ENCODE results near the gene FNDC3B. TPM values are rescaled to one million over a fixed set of nuclear protein-coding genes. Genes with fewer than 3 reads are reported as not detected.

The FNDC3B gene
- total RNA-seq, 2 donors from 2014 or later = 80.6 to 107 TPM

DNA sequence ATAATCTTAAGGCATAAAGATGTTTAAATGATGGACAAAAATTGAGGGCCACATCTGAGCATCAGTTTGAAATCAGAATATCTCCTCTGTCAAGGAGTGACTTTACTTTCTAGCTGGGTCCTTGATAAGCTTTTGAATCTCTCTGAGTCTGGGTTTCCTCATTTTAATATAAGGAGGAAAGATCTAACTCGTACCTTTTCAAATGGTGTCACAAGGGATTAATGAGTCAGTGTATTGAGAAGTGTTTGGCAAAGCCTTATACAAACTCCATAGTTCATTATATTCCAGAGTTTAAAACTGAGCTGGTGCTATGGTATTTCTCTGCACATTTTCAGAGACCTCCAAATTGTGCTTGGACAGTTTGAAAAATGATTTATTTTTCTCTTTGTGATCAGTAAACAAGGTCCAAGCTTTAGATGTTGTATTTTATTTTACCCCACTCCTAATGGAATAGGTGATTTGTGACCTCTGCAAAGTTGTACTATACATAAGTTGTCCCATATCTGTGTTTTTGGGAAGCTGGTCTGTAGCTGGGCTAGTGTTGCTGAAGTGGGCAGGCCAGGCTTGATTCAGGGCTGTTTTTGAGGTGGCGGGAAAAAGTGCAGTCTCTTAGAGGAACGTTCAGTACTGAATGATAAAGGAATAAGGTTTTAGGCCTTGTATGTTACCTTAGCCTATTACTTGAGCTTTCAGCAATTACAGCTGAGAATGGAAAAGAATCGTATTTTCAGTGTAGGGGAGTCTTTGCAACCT is 5.6 kb downstream of the FNDC3B start:
- Mint-ChIP-seq H3K4me3 (no peak overlapping the region), H3K4me1 (peaks cover 50% of the 10 kb centered on the region), H3K9me3 (no peaks in the 10 kb centered on the region), H3K36me3 (ENCODE audit: low read depth) (peaks cover 20% of the 10 kb centered on the region), H3K27ac (peak overlapping the region; percentile 67), H3K27me3 (ENCODE audit: insufficient read depth) (no peaks in the 10 kb centered on the region)
- Histone ChIP-seq H3K4me3 (ENCODE audit: low read length) (peak overlapping the region; percentile 61), H3K36me3 (ENCODE audit: control insufficient read depth, insufficient read depth, low read length) (peaks cover 48% of the 10 kb centered on the region), H3K27ac (ENCODE audit: low read depth, low read length) (no peak overlapping the region), H3K4me1 (ENCODE audit: control insufficient read depth, insufficient read depth, low read length) (peaks cover 21% of the 10 kb centered on the region), H3K27me3 (ENCODE audit: control insufficient read depth, insufficient read depth, low read length, poor library complexity, severe bottlenecking) (no peaks in the 10 kb centered on the region), H3K9ac (ENCODE audit: extremely low read depth, low read length, poor library complexity, severe bottlenecking) (no peak overlapping the region), H3K9me3 (ENCODE audit: control insufficient read depth, low read length) (no peaks in the 10 kb centered on the region)
- no peak for DNase-seq
- 81 to 87% methylated on average over 2 to 4 of the region's 4 CpGs for WGBS, 2 experiments (ENCODE audit: insufficient coverage in 1 of 2, insufficient read length in 1 of 2)
- TF ChIP-seq, protein P1, sequence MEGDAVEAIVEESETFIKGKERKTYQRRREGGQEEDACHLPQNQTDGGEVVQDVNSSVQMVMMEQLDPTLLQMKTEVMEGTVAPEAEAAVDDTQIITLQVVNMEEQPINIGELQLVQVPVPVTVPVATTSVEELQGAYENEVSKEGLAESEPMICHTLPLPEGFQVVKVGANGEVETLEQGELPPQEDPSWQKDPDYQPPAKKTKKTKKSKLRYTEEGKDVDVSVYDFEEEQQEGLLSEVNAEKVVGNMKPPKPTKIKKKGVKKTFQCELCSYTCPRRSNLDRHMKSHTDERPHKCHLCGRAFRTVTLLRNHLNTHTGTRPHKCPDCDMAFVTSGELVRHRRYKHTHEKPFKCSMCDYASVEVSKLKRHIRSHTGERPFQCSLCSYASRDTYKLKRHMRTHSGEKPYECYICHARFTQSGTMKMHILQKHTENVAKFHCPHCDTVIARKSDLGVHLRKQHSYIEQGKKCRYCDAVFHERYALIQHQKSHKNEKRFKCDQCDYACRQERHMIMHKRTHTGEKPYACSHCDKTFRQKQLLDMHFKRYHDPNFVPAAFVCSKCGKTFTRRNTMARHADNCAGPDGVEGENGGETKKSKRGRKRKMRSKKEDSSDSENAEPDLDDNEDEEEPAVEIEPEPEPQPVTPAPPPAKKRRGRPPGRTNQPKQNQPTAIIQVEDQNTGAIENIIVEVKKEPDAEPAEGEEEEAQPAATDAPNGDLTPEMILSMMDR (conservative IDR thresholded peaks at IDR 0.05) = no peak

DNA sequence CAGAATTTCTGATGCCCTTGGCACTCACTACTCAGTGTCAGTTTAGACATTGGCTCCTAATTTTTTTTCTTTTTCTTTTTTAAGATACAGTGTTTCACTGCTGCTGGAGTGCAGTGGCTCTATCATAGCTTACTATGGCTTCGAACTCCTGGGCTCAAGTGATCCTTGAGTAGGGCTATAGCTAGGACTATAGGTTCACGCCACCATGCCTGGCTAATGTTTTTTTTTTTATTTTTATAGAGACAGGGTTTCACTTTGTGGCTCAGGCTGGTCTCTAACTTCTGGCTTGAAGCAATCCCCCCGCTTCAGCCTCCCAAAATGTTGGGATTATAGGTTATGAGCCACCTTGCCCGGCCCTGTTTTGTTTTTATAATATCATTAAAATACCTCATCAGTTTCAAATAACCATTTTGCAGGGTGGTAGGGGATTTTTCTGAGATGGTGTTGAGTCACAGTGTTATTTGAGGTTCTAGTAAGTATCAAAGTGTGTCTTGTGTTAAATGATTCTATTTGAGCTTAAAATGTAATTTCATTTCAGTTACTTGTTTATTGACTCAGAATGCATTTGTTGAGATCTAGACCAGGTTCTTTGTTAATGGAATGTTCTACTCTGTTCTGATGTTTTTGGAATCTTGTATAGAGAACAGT is 7.0 kb downstream of the FNDC3B start:
- Histone ChIP-seq H3K4me3 (ENCODE audit: low read length) (peak overlapping the region; percentile 36), H3K27me3 (ENCODE audit: control insufficient read depth, insufficient read depth, low read length, poor library complexity, severe bottlenecking) (no peaks in the 10 kb centered on the region), H3K4me1 (ENCODE audit: control insufficient read depth, insufficient read depth, low read length) (peaks cover 21% of the 10 kb centered on the region), H3K9me3 (ENCODE audit: control insufficient read depth, low read length) (peaks cover 5% of the 10 kb centered on the region), H3K36me3 (ENCODE audit: control insufficient read depth, insufficient read depth, low read length) (peaks cover 59% of the 10 kb centered on the region), H3K27ac (ENCODE audit: low read depth, low read length) (no peak overlapping the region), H3K9ac (ENCODE audit: extremely low read depth, low read length, poor library complexity, severe bottlenecking) (no peak overlapping the region)
- Mint-ChIP-seq H3K27ac (no peak overlapping the region), H3K4me3 (no peak overlapping the region), H3K9me3 (no peaks in the 10 kb centered on the region), H3K36me3 (ENCODE audit: low read depth) (peaks cover 32% of the 10 kb centered on the region), H3K4me1 (peaks cover 49% of the 10 kb centered on the region), H3K27me3 (ENCODE audit: insufficient read depth) (no peaks in the 10 kb centered on the region)
- TF ChIP-seq, protein P1 (conservative IDR thresholded peaks at IDR 0.05) = no peak
- WGBS, 2 experiments (ENCODE audit: insufficient coverage in 1 of 2, insufficient read length in 1 of 2) = 96 to 100% methylated on average over 1 to 3 of the region's 4 CpGs
- no peak for DNase-seq

DNA sequence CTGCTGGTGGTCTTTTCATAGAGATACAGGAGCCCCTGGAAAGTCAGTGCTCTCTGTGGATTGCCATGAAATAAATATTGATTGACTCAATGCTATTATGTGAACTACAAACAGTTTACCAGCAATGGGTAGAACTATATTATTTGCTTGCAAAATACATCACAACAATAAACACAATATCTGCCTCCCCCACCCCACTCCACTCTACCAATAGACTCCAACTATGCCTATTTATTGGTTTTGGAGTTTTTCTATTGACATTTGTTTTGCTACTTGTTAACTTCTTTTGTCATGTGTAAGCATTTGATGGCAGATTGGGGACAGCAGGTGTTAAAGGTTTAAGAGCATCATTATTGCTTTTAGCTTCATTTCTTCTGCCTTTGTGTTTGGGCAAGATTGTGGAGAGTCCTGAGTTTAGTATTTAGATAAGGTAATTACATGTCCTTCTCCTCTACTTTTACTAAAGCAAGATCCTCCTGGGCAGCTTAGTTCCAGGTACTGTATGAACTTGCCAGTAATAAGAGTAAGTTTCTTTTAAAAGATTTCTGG is 8.3 kb downstream of the FNDC3B start:
- Mint-ChIP-seq H3K27ac (no peak overlapping the region), H3K27me3 (ENCODE audit: insufficient read depth) (no peaks in the 10 kb centered on the region), H3K4me1 (peaks cover 43% of the 10 kb centered on the region), H3K4me3 (no peak overlapping the region), H3K9me3 (no peaks in the 10 kb centered on the region), H3K36me3 (ENCODE audit: low read depth) (peaks cover 41% of the 10 kb centered on the region)
- H3K9me3 ChIP-seq (ENCODE audit: control insufficient read depth, low read length) = peaks cover 10% of the 10 kb centered on the region
- peak overlapping the region; percentile 36 for H3K4me3 ChIP-seq (ENCODE audit: low read length)
- H3K36me3 ChIP-seq (ENCODE audit: control insufficient read depth, insufficient read depth, low read length) = peaks cover 71% of the 10 kb centered on the region
- no peaks in the 10 kb centered on the region for H3K27me3 ChIP-seq (ENCODE audit: control insufficient read depth, insufficient read depth, low read length, poor library complexity, severe bottlenecking)
- DNase-seq = no peak
- TF ChIP-seq, protein P1 (conservative IDR thresholded peaks at IDR 0.05) = no peak
- peaks cover 21% of the 10 kb centered on the region for H3K4me1 ChIP-seq (ENCODE audit: control insufficient read depth, insufficient read depth, low read length)
- H3K9ac ChIP-seq (ENCODE audit: extremely low read depth, low read length, poor library complexity, severe bottlenecking) = no peak overlapping the region
- no peak overlapping the region for H3K27ac ChIP-seq (ENCODE audit: low read depth, low read length)

Measured in endodermal cell (in vitro differentiated cells).